DND-41 (cell line): ENCODE data around the gene LMO1.

ENCODE experiments used
- ATAC-seq: fragments of 200-7000 bp; cut with Tn5 transposase; 3 replicates; pipeline ENCODE4 v1.9.1; 2021; ENCODE audit warnings: low read depth; ENCODE audit not compliant: insufficient read depth
- DNase-seq: peaks from one replicate; pipeline ENCODE4 v3.0.0-alpha.2; 2020
- H2AFZ ChIP-seq: 2 replicates; pipeline ENCODE4 v1.6.0; 2012; ENCODE audit warnings: low read depth, low read length
- H3K27ac ChIP-seq: 2 replicates; pipeline ENCODE4 v1.5.1; 2012; ENCODE audit warnings: low read length, inconsistent platforms
- H3K27me3 ChIP-seq: fragments of 200-600 bp; sonication (generic); 2 replicates; pipeline ENCODE4 v1.6.0; 2012; ENCODE audit warnings: low read length, mild to moderate bottlenecking, inconsistent platforms; ENCODE audit not compliant: insufficient read depth, poor library complexity
- H3K36me3 ChIP-seq: 2 replicates; pipeline ENCODE4 v1.5.1; 2012; ENCODE audit warnings: low read length, inconsistent platforms; ENCODE audit not compliant: insufficient read depth
- H3K4me1 ChIP-seq: 2 replicates; pipeline ENCODE4 v1.5.1; 2012; ENCODE audit warnings: mild to moderate bottlenecking, low read length; ENCODE audit not compliant: insufficient read depth
- H3K4me2 ChIP-seq: 2 replicates; pipeline ENCODE4 v1.6.0; 2012; ENCODE audit warnings: mild to moderate bottlenecking, moderate library complexity, low read length, inconsistent platforms; ENCODE audit not compliant: insufficient read depth
- H3K4me3 ChIP-seq, 2 experiments: fragments of 200-600 bp in 1 of 2; shearing (Covaris generic) in 1 of 2; 2 replicates each; pipeline ENCODE4 v1.5.1; 2012 to 2016; ENCODE audit warnings: inconsistent platforms in 2 of 2, low read length in 2 of 2, mild to moderate bottlenecking in 2 of 2, low read depth in 1 of 2, moderate library complexity in 1 of 2
- H3K79me2 ChIP-seq: 2 replicates; pipeline ENCODE4 v1.6.0; 2012; ENCODE audit warnings: low read length, inconsistent platforms; ENCODE audit not compliant: insufficient read depth
- H3K9ac ChIP-seq: 2 replicates; pipeline ENCODE4 v1.6.0; 2012; ENCODE audit warnings: low read depth, mild to moderate bottlenecking, inconsistent platforms, low read length, moderate library complexity
- H3K9me3 ChIP-seq: 2 replicates; pipeline ENCODE4 v1.5.1; 2012; ENCODE audit warnings: low read length, moderate library complexity, mild to moderate bottlenecking, inconsistent platforms; ENCODE audit not compliant: insufficient read depth, severe bottlenecking
- H4K20me1 ChIP-seq: 2 replicates; pipeline ENCODE4 v1.6.0; 2012; ENCODE audit warnings: low read length; ENCODE audit not compliant: insufficient read depth
- EZH2 ChIP-seq: IDR thresholded peaks from 3 replicates; pipeline ENCODE4 v1.6.1; 2012; ENCODE audit warnings: borderline replicate concordance, low read depth, mild to moderate bottlenecking, moderate library complexity, low read length, inconsistent platforms; ENCODE audit not compliant: severe bottlenecking
- TF ChIP-seq, protein P1 (sequence below): IDR thresholded peaks from 2 replicates; pipeline ENCODE4 v1.5.1; 2012; ENCODE audit warnings: borderline replicate concordance, low read length, moderate library complexity, mild to moderate bottlenecking; ENCODE audit not compliant: poor library complexity, severe bottlenecking; ENCODE audit errors: extremely low read depth

LMO1 gene

DNA sequence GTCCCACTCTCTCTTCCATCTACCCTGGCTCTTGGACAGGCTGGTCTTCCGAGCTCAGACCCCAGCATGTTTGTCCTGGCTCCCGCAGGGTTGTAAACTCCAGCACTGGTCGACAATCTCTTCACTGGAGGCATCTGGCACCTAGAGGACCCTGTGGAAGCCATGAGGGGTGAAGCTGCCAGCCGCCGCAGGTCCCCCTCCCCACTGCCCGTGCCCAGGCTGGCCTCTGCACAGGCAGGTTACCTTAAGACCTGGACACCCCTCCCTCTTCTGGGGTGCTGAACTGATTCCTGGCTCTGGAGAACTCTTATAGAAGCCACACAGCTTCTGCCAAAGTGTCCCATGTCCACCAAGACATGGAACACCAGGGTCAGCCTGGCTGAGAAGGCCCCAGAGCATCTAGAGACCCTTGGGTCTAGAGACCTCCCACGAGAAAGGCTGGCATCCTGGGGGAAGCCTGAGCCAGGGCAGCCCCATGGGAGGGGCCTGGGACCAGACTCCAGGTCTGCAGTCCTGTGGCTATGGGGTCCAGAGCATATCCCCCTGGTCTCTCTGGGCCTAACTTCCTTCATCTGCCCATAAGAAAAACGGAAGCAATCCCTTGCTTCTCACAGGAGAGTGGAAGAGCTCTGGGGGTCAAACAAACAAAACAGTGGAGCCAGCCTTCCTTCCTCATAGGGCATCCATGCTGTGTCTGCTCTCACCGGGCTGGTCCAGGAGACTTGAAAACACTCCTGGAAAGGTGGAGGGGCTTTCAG is 30.6 kb downstream of the LMO1 start:
- no peak overlapping the region for H3K4me3 ChIP-seq
- no peak for TF ChIP-seq EZH2
- TF ChIP-seq, protein P1, sequence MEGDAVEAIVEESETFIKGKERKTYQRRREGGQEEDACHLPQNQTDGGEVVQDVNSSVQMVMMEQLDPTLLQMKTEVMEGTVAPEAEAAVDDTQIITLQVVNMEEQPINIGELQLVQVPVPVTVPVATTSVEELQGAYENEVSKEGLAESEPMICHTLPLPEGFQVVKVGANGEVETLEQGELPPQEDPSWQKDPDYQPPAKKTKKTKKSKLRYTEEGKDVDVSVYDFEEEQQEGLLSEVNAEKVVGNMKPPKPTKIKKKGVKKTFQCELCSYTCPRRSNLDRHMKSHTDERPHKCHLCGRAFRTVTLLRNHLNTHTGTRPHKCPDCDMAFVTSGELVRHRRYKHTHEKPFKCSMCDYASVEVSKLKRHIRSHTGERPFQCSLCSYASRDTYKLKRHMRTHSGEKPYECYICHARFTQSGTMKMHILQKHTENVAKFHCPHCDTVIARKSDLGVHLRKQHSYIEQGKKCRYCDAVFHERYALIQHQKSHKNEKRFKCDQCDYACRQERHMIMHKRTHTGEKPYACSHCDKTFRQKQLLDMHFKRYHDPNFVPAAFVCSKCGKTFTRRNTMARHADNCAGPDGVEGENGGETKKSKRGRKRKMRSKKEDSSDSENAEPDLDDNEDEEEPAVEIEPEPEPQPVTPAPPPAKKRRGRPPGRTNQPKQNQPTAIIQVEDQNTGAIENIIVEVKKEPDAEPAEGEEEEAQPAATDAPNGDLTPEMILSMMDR: no peak
- peaks cover 14% of the 10 kb centered on the region for H3K27me3 ChIP-seq
- no peaks in the 10 kb centered on the region for H3K4me1 ChIP-seq
- no peak for ATAC-seq
- no peaks in the 10 kb centered on the region for H3K79me2 ChIP-seq
- no peak for DNase-seq
- no peak overlapping the region for H3K4me2 ChIP-seq
- H3K36me3 ChIP-seq: no peaks in the 10 kb centered on the region
- no peak overlapping the region for H3K9ac ChIP-seq
- no peaks in the 10 kb centered on the region; the same call in 1 of the 2 replicates for H4K20me1 ChIP-seq
- H2AFZ ChIP-seq: no peak overlapping the region
- H3K9me3 ChIP-seq: no peaks in the 10 kb centered on the region
- no peak overlapping the region for H3K27ac ChIP-seq

DNA sequence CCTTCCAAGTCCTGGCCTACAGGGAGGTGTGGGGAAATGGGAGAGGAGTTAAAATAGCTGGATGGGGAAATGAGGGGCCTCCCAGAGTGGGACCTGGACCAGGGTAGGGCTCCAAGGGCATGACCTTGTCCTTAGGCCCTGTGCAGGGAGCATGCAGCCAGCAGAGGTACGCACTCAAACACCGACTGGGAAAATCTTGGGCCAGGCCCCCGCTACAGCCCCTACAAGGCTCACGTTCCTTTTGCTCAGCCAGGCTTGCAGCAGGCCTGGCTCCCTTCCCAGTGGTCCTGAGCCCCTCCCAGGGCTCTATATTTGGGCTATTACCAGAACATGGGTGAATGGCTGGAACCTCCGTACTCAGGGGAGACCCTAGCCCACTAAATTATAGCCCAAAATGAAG is 31.3 kb downstream of the LMO1 start:
- H3K36me3 ChIP-seq: no peaks in the 10 kb centered on the region
- DNase-seq (no peak), ATAC-seq (no peak)
- H3K27ac ChIP-seq: no peak overlapping the region
- no peak overlapping the region for H3K9ac ChIP-seq
- no peaks in the 10 kb centered on the region; the same call in 1 of the 2 replicates for H4K20me1 ChIP-seq
- H3K9me3 ChIP-seq: no peaks in the 10 kb centered on the region
- peaks cover 11% of the 10 kb centered on the region for H3K27me3 ChIP-seq
- H3K4me1 ChIP-seq: no peaks in the 10 kb centered on the region
- H3K79me2 ChIP-seq: no peaks in the 10 kb centered on the region
- no peak overlapping the region for H2AFZ ChIP-seq
- H3K4me2 ChIP-seq: no peak overlapping the region
- H3K4me3 ChIP-seq: no peak overlapping the region
- TF ChIP-seq, protein P1: no peak
- TF ChIP-seq EZH2: no peak

DNA sequence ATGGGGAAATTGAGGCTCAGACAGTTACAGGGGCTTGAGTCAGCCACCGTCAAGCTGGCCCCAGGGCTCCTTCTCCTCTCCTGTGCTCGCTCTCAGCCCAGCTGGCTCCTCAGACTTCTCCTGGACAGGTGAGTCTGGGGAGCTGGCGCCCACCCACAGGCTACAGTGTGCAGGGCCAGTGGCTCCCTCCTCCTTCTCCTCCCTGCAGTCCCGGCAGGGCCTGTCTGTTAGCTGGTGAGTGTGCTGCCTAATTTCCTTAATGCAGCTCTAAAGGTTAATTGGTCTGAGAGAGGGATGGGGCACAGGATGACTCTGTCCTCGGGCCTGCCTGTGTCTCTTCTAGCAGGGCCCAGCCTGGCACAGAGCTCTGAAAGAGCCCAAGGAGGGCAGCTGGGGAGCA is 31.7 kb downstream of the LMO1 start:
- Histone ChIP-seq H3K9ac (no peak overlapping the region), H4K20me1 (no peaks in the 10 kb centered on the region; the same call in 1 of the 2 replicates), H3K4me3 (no peak overlapping the region), H3K79me2 (no peaks in the 10 kb centered on the region), H3K36me3 (no peaks in the 10 kb centered on the region), H3K4me1 (no peaks in the 10 kb centered on the region), H3K9me3 (no peaks in the 10 kb centered on the region), H3K27ac (no peak overlapping the region), H2AFZ (no peak overlapping the region), H3K4me2 (no peak overlapping the region), H3K27me3 (peaks cover 11% of the 10 kb centered on the region)
- ATAC-seq (no peak), DNase-seq (no peak)
- no peak for TF ChIP-seq EZH2
- TF ChIP-seq, protein P1: no peak
